Measurements from ENCODE around the gene LRRC27.

LRRC27 gene

GRCh38 chr10:132359305-132360040, 27.5 kb downstream of the LRRC27 start:
- ATAC-seq (ENCODE audit: low read depth) (no peak), DNase-seq (ENCODE audit: low spot score in 2 of 2) (no peak)
- Mint-ChIP-seq H3K4me3 (no peak overlapping the region), H3K27ac (no peak overlapping the region), H3K36me3 (peaks cover 22% of the 10 kb centered on the region), H3K9me3 (peaks cover 3% of the 10 kb centered on the region), H3K4me1 (peaks cover 4% of the 10 kb centered on the region), H3K27me3 (no peaks in the 10 kb centered on the region)

- DNase-seq (ENCODE audit: low spot score in 2 of 2) (no peak), ATAC-seq (ENCODE audit: low read depth) (peak; percentile 45)
- Mint-ChIP-seq H3K9me3 (peaks cover 3% of the 10 kb centered on the region), H3K27me3 (no peaks in the 10 kb centered on the region), H3K36me3 (peaks cover 26% of the 10 kb centered on the region), H3K4me3 (no peak overlapping the region), H3K27ac (no peak overlapping the region), H3K4me1 (peaks cover 7% of the 10 kb centered on the region)
These were observed 28.9 kb downstream of the LRRC27 start for GRCh38 chr10:132360766-132361447.

GRCh38 chr10:132361581-132362101, 29.6 kb downstream of the LRRC27 start:
- DNase-seq (ENCODE audit: low spot score in 2 of 2) (no peak), ATAC-seq (ENCODE audit: low read depth) (no peak)
- peaks cover 3% of the 10 kb centered on the region for H3K9me3 Mint-ChIP-seq
- peaks cover 25% of the 10 kb centered on the region for H3K36me3 Mint-ChIP-seq
- no peak overlapping the region for H3K27ac Mint-ChIP-seq
- H3K4me3 Mint-ChIP-seq, result no peak overlapping the region
- no peaks in the 10 kb centered on the region for H3K27me3 Mint-ChIP-seq
- peaks cover 7% of the 10 kb centered on the region for H3K4me1 Mint-ChIP-seq

GRCh38 chr10:132362151-132362611, 30.2 kb downstream of the LRRC27 start:
- DNase-seq (ENCODE audit: low spot score in 2 of 2) (peak in 1 of 2 donors; percentile 7), ATAC-seq (ENCODE audit: low read depth) (no peak)
- Mint-ChIP-seq H3K4me3 (no peak overlapping the region), H3K9me3 (peaks cover 3% of the 10 kb centered on the region), H3K27me3 (no peaks in the 10 kb centered on the region), H3K36me3 (peaks cover 27% of the 10 kb centered on the region), H3K4me1 (peaks cover 7% of the 10 kb centered on the region), H3K27ac (no peak overlapping the region)

GRCh38 chr10:132363376-132363775, 31.4 kb downstream of the LRRC27 start:
- no peak overlapping the region for H3K4me3 Mint-ChIP-seq
- peaks cover 33% of the 10 kb centered on the region for H3K36me3 Mint-ChIP-seq
- ATAC-seq (ENCODE audit: low read depth) (no peak), DNase-seq (ENCODE audit: low spot score in 2 of 2) (no peak)
- H3K27ac Mint-ChIP-seq, result no peak overlapping the region
- H3K27me3 Mint-ChIP-seq, result no peaks in the 10 kb centered on the region
- peaks cover 7% of the 10 kb centered on the region for H3K4me1 Mint-ChIP-seq
- no peaks in the 10 kb centered on the region for H3K9me3 Mint-ChIP-seq

GRCh38 chr10:132363921-132364593, 32.1 kb downstream of the LRRC27 start:
- H3K9me3 Mint-ChIP-seq, result no peaks in the 10 kb centered on the region
- ATAC-seq (ENCODE audit: low read depth) (no peak), DNase-seq (ENCODE audit: low spot score in 2 of 2) (peak in 1 of 2 donors; percentile 7)
- peaks cover 7% of the 10 kb centered on the region for H3K4me1 Mint-ChIP-seq
- H3K36me3 Mint-ChIP-seq, result peaks cover 35% of the 10 kb centered on the region
- no peaks in the 10 kb centered on the region for H3K27me3 Mint-ChIP-seq
- H3K27ac Mint-ChIP-seq, result peak overlapping the region; percentile 42
- H3K4me3 Mint-ChIP-seq, result no peak overlapping the region

- Mint-ChIP-seq H3K4me3 (no peak overlapping the region), H3K9me3 (no peaks in the 10 kb centered on the region), H3K27me3 (no peaks in the 10 kb centered on the region), H3K4me1 (peaks cover 7% of the 10 kb centered on the region), H3K27ac (peak overlapping the region; percentile 42), H3K36me3 (peaks cover 35% of the 10 kb centered on the region)
- no peak for ATAC-seq (ENCODE audit: low read depth)
- DNase-seq (ENCODE audit: low spot score in 2 of 2), result no peak
These were observed 32.6 kb downstream of the LRRC27 start for GRCh38 chr10:132364594-132364970.

GRCh38 chr10:132365102-132365501, 33.1 kb downstream of the LRRC27 start:
- ATAC-seq (ENCODE audit: low read depth), result no peak

GRCh38 chr10:132366006-132366405, 34.0 kb downstream of the LRRC27 start:
- no peak overlapping the region for H3K27ac Mint-ChIP-seq
- ATAC-seq (ENCODE audit: low read depth) (no peak), DNase-seq (ENCODE audit: low spot score in 2 of 2) (no peak)
- peaks cover 3% of the 10 kb centered on the region for H3K27me3 Mint-ChIP-seq
- H3K36me3 Mint-ChIP-seq, result peaks cover 35% of the 10 kb centered on the region
- no peak overlapping the region for H3K4me3 Mint-ChIP-seq
- no peaks in the 10 kb centered on the region for H3K9me3 Mint-ChIP-seq
- peaks cover 7% of the 10 kb centered on the region for H3K4me1 Mint-ChIP-seq

More at GRCh38 chr10:132365102-132365501, 33.1 kb downstream of the LRRC27 start:
- no peaks in the 10 kb centered on the region for H3K27me3 Mint-ChIP-seq
- H3K27ac Mint-ChIP-seq, result no peak overlapping the region
- H3K4me1 Mint-ChIP-seq, result peaks cover 7% of the 10 kb centered on the region
- no peak for DNase-seq (ENCODE audit: low spot score in 2 of 2)
- H3K36me3 Mint-ChIP-seq, result peaks cover 35% of the 10 kb centered on the region
- H3K9me3 Mint-ChIP-seq, result no peaks in the 10 kb centered on the region
- no peak overlapping the region for H3K4me3 Mint-ChIP-seq

- DNase-seq (ENCODE audit: low spot score in 2 of 2) (no peak), ATAC-seq (ENCODE audit: low read depth) (no peak)
- peaks cover 5% of the 10 kb centered on the region for H3K27me3 Mint-ChIP-seq
- peaks cover 34% of the 10 kb centered on the region for H3K36me3 Mint-ChIP-seq
- peaks cover 7% of the 10 kb centered on the region for H3K4me1 Mint-ChIP-seq
- H3K27ac Mint-ChIP-seq, result no peak overlapping the region
- no peak overlapping the region for H3K4me3 Mint-ChIP-seq
- H3K9me3 Mint-ChIP-seq, result no peaks in the 10 kb centered on the region
These were observed 34.5 kb downstream of the LRRC27 start for GRCh38 chr10:132366499-132366898.

- Mint-ChIP-seq H3K27ac (no peak overlapping the region), H3K36me3 (peaks cover 28% of the 10 kb centered on the region), H3K27me3 (peaks cover 8% of the 10 kb centered on the region), H3K4me3 (no peak overlapping the region), H3K4me1 (peaks cover 10% of the 10 kb centered on the region), H3K9me3 (no peaks in the 10 kb centered on the region)
- ATAC-seq (ENCODE audit: low read depth), result no peak
- DNase-seq (ENCODE audit: low spot score in 2 of 2), result no peak
These were observed 36.4 kb downstream of the LRRC27 start for GRCh38 chr10:132368391-132368790.

GRCh38 chr10:132368881-132369635, 37.1 kb downstream of the LRRC27 start:
- ATAC-seq (ENCODE audit: low read depth) (no peak), DNase-seq (ENCODE audit: low spot score in 2 of 2) (no peak)
- H3K36me3 Mint-ChIP-seq, result peaks cover 28% of the 10 kb centered on the region
- H3K9me3 Mint-ChIP-seq, result no peaks in the 10 kb centered on the region
- H3K4me3 Mint-ChIP-seq, result no peak overlapping the region
- peaks cover 10% of the 10 kb centered on the region for H3K4me1 Mint-ChIP-seq
- H3K27ac Mint-ChIP-seq, result no peak overlapping the region
- peaks cover 8% of the 10 kb centered on the region for H3K27me3 Mint-ChIP-seq

GRCh38 chr10:132369636-132370185, 37.7 kb downstream of the LRRC27 start:
- Mint-ChIP-seq H3K27ac (no peak overlapping the region), H3K27me3 (peaks cover 8% of the 10 kb centered on the region), H3K4me3 (no peak overlapping the region), H3K9me3 (no peaks in the 10 kb centered on the region), H3K36me3 (peaks cover 22% of the 10 kb centered on the region), H3K4me1 (peaks cover 3% of the 10 kb centered on the region)
- ATAC-seq (ENCODE audit: low read depth), result no peak
- no peak for DNase-seq (ENCODE audit: low spot score in 2 of 2)
